T-helper 1 cell treated with Interleukin-12 subunit alpha and Interleukin-12 subunit beta and Interleukin-4 antibody, amounts not matched to agents 30 μg/mL and 1 μg/mL, for 36 hours (primary cell): ENCODE data around the gene TMEM150C.

Experiments used
- H3K27ac Mint-ChIP-seq: one replicate; pipeline ENCODE4 v1.8.0; 2021; ENCODE audit warnings: mild to moderate bottlenecking, mixed read lengths
- H3K27me3 Mint-ChIP-seq: one replicate; pipeline ENCODE4 v1.8.0; 2021; ENCODE audit warnings: low read depth, mixed read lengths
- H3K36me3 Mint-ChIP-seq: one replicate; pipeline ENCODE4 v1.8.0; 2021; ENCODE audit warnings: low read depth, mixed read lengths
- H3K4me1 Mint-ChIP-seq: one replicate; pipeline ENCODE4 v1.8.0; 2021; ENCODE audit warnings: low read depth, mixed read lengths
- H3K4me3 Mint-ChIP-seq: one replicate; pipeline ENCODE4 v1.8.0; 2021; ENCODE audit warnings: mild to moderate bottlenecking, moderate library complexity, mixed read lengths
- H3K9me3 Mint-ChIP-seq: one replicate; pipeline ENCODE4 v1.8.0; 2021; ENCODE audit warnings: mixed read lengths

TMEM150C gene

GRCh38 chr4:82458729-82459128 is 103.1 kb downstream of the TMEM150C start:
- Mint-ChIP-seq H3K36me3 (peaks cover 21% of the 10 kb centered on the region), H3K27me3 (no peaks in the 10 kb centered on the region)

DNA sequence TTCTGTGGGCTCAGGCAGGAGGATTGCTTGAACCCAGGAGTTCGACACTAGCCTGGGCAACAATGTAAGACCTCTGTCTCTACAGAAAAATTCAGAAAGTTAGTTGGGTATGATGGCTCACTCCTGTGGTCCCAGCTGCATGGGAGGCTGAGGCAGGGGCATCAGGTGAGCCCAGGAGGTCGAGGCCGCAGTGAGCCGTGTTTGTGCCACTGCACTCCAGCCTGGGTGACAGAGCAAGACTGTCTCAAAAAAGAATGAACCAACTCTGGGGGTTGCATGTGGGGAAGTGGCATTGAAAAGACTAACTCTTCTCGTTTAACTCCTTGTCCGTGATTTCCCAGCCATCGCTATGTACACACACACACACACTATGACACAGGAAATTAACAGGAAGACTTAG is 104.5 kb downstream of the TMEM150C start:
- H3K27ac Mint-ChIP-seq = no peak overlapping the region
- H3K4me3 Mint-ChIP-seq = no peak overlapping the region
- no peaks in the 10 kb centered on the region for H3K9me3 Mint-ChIP-seq
- no peaks in the 10 kb centered on the region for H3K27me3 Mint-ChIP-seq
- peaks cover 4% of the 10 kb centered on the region for H3K4me1 Mint-ChIP-seq
- H3K36me3 Mint-ChIP-seq = peaks cover 23% of the 10 kb centered on the region

More at GRCh38 chr4:82458729-82459128, 103.1 kb downstream of the TMEM150C start:
- Mint-ChIP-seq H3K4me1 (peaks cover 4% of the 10 kb centered on the region), H3K4me3 (no peak overlapping the region), H3K9me3 (no peaks in the 10 kb centered on the region), H3K27ac (no peak overlapping the region)

- Mint-ChIP-seq H3K4me1 (peaks cover 12% of the 10 kb centered on the region), H3K27ac (no peak overlapping the region), H3K27me3 (no peaks in the 10 kb centered on the region), H3K36me3 (peaks cover 57% of the 10 kb centered on the region), H3K9me3 (no peaks in the 10 kb centered on the region), H3K4me3 (no peak overlapping the region)
Measured at GRCh38 chr4:82452026-82452425, 109.8 kb downstream of the TMEM150C start.

- peaks cover 12% of the 10 kb centered on the region for H3K4me1 Mint-ChIP-seq
- H3K27me3 Mint-ChIP-seq = no peaks in the 10 kb centered on the region
- H3K36me3 Mint-ChIP-seq = peaks cover 51% of the 10 kb centered on the region
- no peaks in the 10 kb centered on the region for H3K9me3 Mint-ChIP-seq
- H3K27ac Mint-ChIP-seq = peak overlapping the region; percentile 31
- no peak overlapping the region for H3K4me3 Mint-ChIP-seq
Measured at GRCh38 chr4:82450966-82451755, 110.6 kb downstream of the TMEM150C start.

DNA sequence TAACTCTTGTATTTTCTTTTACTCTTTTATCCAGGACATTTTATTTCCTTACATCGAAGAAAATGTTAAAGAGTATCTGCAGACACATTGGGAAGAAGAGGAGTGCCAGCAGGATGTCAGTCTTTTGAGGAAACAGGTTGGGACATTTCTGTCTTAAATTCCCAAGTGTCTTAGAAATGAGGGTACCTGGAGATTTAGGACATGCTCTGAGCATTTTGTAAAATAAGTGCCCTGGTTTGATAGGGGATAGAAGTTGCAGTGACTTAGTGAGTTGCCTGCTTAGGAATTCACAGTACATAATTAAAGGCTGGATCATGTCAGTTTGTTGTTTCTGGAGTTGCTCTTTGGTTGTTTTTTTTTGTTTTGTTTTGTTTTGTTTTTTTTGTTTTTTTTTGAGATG is 113.9 kb downstream of the TMEM150C start:
- Mint-ChIP-seq H3K4me1 (peaks cover 8% of the 10 kb centered on the region), H3K9me3 (no peaks in the 10 kb centered on the region), H3K4me3 (no peak overlapping the region), H3K36me3 (peaks cover 39% of the 10 kb centered on the region), H3K27ac (peak overlapping the region; percentile 1), H3K27me3 (no peaks in the 10 kb centered on the region)

DNA sequence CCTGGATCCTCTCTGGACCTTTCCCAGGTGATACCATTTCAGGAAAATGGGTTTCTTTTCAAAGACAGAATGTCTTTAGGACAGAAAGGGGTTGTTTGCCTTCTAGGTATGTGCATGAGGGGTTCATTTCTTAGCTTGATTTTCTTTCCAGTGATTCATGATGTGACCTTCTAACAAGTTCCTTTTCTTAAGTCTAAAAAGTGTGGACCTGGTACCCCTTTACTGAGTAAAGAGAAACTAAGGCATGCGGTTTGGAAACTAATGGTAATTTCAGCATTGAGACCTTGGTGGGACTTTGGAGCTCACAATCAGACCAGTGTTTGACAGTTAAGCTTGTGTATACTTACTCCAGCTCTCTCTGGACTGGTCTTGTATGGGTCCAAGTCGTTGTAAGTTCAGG is 122.7 kb downstream of the TMEM150C start:
- Mint-ChIP-seq H3K27ac (no peak overlapping the region), H3K27me3 (no peaks in the 10 kb centered on the region), H3K4me1 (peaks cover 26% of the 10 kb centered on the region), H3K4me3 (no peak overlapping the region), H3K9me3 (no peaks in the 10 kb centered on the region), H3K36me3 (peaks cover 31% of the 10 kb centered on the region)

GRCh38 chr4:82437285-82438005 is 124.3 kb downstream of the TMEM150C start:
- Mint-ChIP-seq H3K36me3 (peaks cover 33% of the 10 kb centered on the region), H3K4me3 (no peak overlapping the region), H3K4me1 (peaks cover 39% of the 10 kb centered on the region), H3K27me3 (no peaks in the 10 kb centered on the region), H3K9me3 (no peaks in the 10 kb centered on the region), H3K27ac (no peak overlapping the region)

- Mint-ChIP-seq H3K36me3 (peaks cover 31% of the 10 kb centered on the region), H3K27ac (no peak overlapping the region), H3K9me3 (no peaks in the 10 kb centered on the region), H3K27me3 (no peaks in the 10 kb centered on the region), H3K4me1 (peaks cover 43% of the 10 kb centered on the region), H3K4me3 (no peak overlapping the region)
Measured at GRCh38 chr4:82436780-82437179, 125.0 kb downstream of the TMEM150C start.

DNA sequence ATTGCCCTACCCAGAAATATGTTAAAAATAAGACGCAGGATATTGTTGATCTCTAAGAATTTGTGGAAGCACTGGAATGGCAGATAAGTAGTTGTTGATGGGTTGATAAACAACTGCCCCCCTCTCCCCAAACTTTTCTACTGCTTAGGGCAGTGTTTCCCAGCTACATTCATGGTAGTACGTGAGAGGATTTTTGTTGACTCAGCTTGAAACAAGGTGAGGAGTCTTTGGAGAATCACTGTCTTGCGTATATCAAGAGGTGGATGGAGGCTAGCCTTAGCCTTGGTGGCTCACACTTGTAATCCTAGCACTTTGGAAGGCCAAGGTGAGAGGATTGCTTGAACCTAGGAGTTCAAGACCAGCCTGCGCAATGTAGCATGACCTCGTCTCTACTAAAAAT is 125.7 kb downstream of the TMEM150C start:
- Mint-ChIP-seq H3K27me3 (no peaks in the 10 kb centered on the region), H3K4me1 (peaks cover 48% of the 10 kb centered on the region), H3K36me3 (peaks cover 30% of the 10 kb centered on the region), H3K27ac (no peak overlapping the region), H3K4me3 (no peak overlapping the region), H3K9me3 (no peaks in the 10 kb centered on the region)

DNA sequence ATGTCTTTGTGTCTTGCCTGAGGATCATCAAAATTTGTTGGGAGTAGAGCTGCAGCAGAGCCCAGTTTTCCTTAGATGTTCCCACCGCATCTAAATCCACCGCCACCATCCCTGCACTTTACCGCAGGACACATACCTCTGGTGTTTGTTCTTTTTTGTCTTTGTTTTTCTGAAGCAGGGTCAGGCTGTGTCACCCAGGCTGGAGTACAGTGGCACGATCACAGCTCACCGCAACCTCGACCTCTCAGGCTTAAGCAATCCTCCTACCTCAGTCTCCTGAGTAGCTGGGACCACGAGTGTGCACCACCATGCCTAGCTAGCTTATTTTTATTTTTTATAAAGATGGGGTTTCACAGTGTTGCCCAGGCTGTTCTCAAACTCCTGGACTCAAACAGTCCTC is 126.8 kb downstream of the TMEM150C start:
- Mint-ChIP-seq H3K27me3 (no peaks in the 10 kb centered on the region), H3K9me3 (no peaks in the 10 kb centered on the region), H3K36me3 (peaks cover 31% of the 10 kb centered on the region), H3K4me3 (no peak overlapping the region), H3K4me1 (peaks cover 39% of the 10 kb centered on the region), H3K27ac (no peak overlapping the region)

DNA sequence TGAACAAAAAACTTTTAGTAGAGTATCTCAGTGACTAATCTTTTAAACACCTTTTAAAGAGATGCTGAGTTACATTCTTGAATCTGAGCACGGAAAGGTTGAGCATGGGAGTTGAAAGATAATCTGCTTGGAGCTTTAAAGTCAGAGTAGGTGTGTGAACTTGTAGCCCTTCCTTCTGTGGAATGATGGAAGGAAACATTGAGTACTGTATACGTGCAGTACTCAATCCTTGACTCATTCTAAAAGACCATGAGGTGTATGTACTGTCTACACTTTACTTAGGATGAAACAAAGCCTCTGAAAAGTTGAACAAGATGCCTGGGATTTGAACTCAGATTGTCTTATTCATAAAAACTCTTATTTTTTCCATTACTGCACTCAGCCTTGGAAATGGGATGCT is 128.0 kb downstream of the TMEM150C start:
- peak overlapping the region; percentile 30 for H3K4me3 Mint-ChIP-seq

More for the DNA sequence above, 128.0 kb downstream of the TMEM150C start:
- H3K4me1 Mint-ChIP-seq = peaks cover 37% of the 10 kb centered on the region
- peaks cover 29% of the 10 kb centered on the region for H3K36me3 Mint-ChIP-seq
- no peaks in the 10 kb centered on the region for H3K27me3 Mint-ChIP-seq
- H3K27ac Mint-ChIP-seq = peak overlapping the region; percentile 61
- H3K9me3 Mint-ChIP-seq = no peaks in the 10 kb centered on the region
